Endometrial microvascular endothelial cells (primary cell): ENCODE results near the gene STAT4. TPM values are rescaled to one million over a fixed set of nuclear protein-coding genes. Genes with fewer than 3 reads are reported as not detected.

ENCODE experiments used
- in situ Hi-C: cut with HindIII; loops from 2 replicates; pipeline ENCODE4 v1.10.0; 2017; ENCODE audit warnings: low sequenced_read_pairs, low pct_unique_long_range_greater_than_20kb; ENCODE audit errors: inconsistent ontology term
- total RNA-seq: library from RNA; depleted of rRNA; stranded (reverse); fragments of >200 nt; gene quantifications from one replicate; pipeline ENCODE4 v1.2.3, GENCODE V29; 2015; ENCODE audit errors: inconsistent ontology term

The STAT4 gene
- total RNA-seq, 1 donor from 2014 or later = not detected

- in situ Hi-C loops = no loop called here
Measured at GRCh38 chr2:191056228-191056627, 94.6 kb downstream of the STAT4 start.

- in situ Hi-C loops = no loop called here
Measured at GRCh38 chr2:191053256-191053655, 97.5 kb downstream of the STAT4 start.

- in situ Hi-C loops = no loop called here
Measured at GRCh38 chr2:191051825-191052778, 98.7 kb downstream of the STAT4 start.

- in situ Hi-C loops = no loop called here
Measured at GRCh38 chr2:191051177-191051576, 99.6 kb downstream of the STAT4 start.

GRCh38 chr2:191050640-191050987, 100.2 kb downstream of the STAT4 start:
- in situ Hi-C loops = no loop called here

- in situ Hi-C loops = loop anchor here (25.0 kb wide), 1 partner anchor 462 kb away; no protein-coding TSS in a partner anchor
Measured at GRCh38 chr2:191049728-191050639, 100.8 kb downstream of the STAT4 start.

GRCh38 chr2:191048073-191048472, 102.7 kb downstream of the STAT4 start:
- in situ Hi-C loops = loop anchor here (25.0 kb wide), 1 partner anchor 464 kb away; no protein-coding TSS in a partner anchor

GRCh38 chr2:191045141-191045540, 105.7 kb downstream of the STAT4 start:
- in situ Hi-C loops = loop anchor here (25.0 kb wide), 1 partner anchor 467 kb away; no protein-coding TSS in a partner anchor

GRCh38 chr2:191043438-191043837, 107.4 kb downstream of the STAT4 start:
- in situ Hi-C loops = loop anchor here (25.0 kb wide), 1 partner anchor 469 kb away; no protein-coding TSS in a partner anchor

- in situ Hi-C loops = loop anchor here (25.0 kb wide), 1 partner anchor 471 kb away; no protein-coding TSS in a partner anchor
Measured at GRCh38 chr2:191041418-191042161, 109.2 kb downstream of the STAT4 start.

GRCh38 chr2:191039616-191040015, 111.2 kb downstream of the STAT4 start:
- in situ Hi-C loops = loop anchor here (25.0 kb wide), 1 partner anchor 473 kb away; no protein-coding TSS in a partner anchor

- in situ Hi-C loops = loop anchor here (25.0 kb wide), 1 partner anchor 474 kb away; no protein-coding TSS in a partner anchor
Measured at GRCh38 chr2:191038741-191039140, 112.1 kb downstream of the STAT4 start.

GRCh38 chr2:191038241-191038725, 112.5 kb downstream of the STAT4 start:
- in situ Hi-C loops = loop anchor here (25.0 kb wide), 1 partner anchor 474 kb away; no protein-coding TSS in a partner anchor

GRCh38 chr2:191037351-191037750, 113.4 kb downstream of the STAT4 start:
- in situ Hi-C loops = loop anchor here (25.0 kb wide), 1 partner anchor 475 kb away; no protein-coding TSS in a partner anchor

GRCh38 chr2:191036363-191036762, 114.4 kb downstream of the STAT4 start:
- in situ Hi-C loops = loop anchor here (25.0 kb wide), 1 partner anchor 476 kb away; no protein-coding TSS in a partner anchor

GRCh38 chr2:191032588-191033429, 118.0 kb downstream of the STAT4 start:
- in situ Hi-C loops = loop anchor here (25.0 kb wide), 1 partner anchor 479 kb away; no protein-coding TSS in a partner anchor

GRCh38 chr2:191031256-191031655, 119.5 kb downstream of the STAT4 start:
- in situ Hi-C loops = loop anchor here (25.0 kb wide), 1 partner anchor 481 kb away; no protein-coding TSS in a partner anchor
